A172 (cell line): ENCODE measurements around the gene C16orf92. TPM values are rescaled to one million over a fixed set of nuclear protein-coding genes. Genes with fewer than 3 reads are reported as not detected.
"Not testable (repeated sequence)": the region's sequence is repeated elsewhere in the genome, so short reads cannot be mapped to it uniquely, and the experiment has no call there.

Experiments used
- DNase-seq: peaks from one replicate; pipeline ENCODE4 v3.0.0-alpha.2; 2015; ENCODE audit warnings: low spot score
- total RNA-seq: library from RNA; depleted of rRNA; stranded (reverse); fragments of >200 nt; shearing (Covaris generic); gene quantifications from 2 replicates; pipeline ENCODE4 v1.2.3, GENCODE V29; 2014

The C16orf92 gene
- total RNA-seq, 1 experiment from 2014 or later = not detected

DNA sequence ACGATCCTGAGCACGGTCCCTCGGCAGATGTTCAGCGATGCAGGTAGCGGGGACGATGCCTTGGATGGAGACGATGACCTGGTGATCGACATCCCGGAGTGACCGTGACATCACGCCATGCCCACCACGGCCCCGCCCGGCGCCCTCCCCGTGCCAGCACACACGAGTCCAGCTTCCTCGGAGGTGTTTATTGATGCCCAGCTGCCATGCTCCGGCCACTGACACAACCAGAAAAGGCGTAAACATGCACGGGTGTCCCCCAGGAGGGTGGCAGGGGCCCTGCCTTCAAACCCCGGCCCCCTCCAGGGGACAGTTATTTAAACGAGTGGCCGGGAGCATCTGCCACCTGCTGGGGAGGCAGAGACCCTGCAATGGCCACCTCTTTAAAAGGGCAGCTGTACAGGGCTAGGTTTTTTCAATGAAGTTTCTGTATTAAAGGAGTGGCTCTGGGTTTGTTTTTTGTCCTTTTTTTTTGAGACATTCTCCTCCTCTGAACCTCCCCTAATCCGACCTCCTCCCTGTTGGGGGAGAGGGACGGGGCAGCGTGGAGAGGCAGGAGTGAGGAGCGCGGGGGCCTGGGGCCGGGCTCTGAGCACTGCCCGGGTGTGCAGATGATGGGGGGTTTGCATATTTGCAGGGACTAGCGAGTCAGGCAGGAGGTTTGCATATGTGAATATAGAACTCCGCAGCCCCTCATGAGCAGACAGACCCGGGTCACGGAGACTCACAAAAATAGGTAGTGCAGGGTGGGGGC lies 17.5 kb upstream of the C16orf92 start:
- DNase-seq = peak; percentile 42

DNA sequence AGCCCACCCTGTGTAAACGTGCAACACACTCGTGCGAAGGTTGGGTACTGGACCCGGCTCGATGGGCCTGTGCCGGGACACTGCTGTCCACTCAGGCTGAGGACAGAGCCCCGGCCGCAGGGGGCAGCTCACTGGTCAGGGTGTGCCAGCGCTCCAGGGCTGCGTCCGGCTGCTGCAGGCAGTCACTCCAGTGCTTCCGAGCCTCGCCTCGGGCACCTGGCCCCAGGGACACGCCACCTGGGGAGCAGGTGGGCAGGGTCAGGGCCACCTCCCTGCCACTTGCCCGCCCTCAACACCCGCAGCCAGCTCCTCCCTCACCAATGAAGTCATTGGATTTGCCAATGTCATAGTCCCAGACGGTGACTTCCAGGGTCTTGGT lies 16.9 kb upstream of the C16orf92 start:
- DNase-seq = no peak

DNA sequence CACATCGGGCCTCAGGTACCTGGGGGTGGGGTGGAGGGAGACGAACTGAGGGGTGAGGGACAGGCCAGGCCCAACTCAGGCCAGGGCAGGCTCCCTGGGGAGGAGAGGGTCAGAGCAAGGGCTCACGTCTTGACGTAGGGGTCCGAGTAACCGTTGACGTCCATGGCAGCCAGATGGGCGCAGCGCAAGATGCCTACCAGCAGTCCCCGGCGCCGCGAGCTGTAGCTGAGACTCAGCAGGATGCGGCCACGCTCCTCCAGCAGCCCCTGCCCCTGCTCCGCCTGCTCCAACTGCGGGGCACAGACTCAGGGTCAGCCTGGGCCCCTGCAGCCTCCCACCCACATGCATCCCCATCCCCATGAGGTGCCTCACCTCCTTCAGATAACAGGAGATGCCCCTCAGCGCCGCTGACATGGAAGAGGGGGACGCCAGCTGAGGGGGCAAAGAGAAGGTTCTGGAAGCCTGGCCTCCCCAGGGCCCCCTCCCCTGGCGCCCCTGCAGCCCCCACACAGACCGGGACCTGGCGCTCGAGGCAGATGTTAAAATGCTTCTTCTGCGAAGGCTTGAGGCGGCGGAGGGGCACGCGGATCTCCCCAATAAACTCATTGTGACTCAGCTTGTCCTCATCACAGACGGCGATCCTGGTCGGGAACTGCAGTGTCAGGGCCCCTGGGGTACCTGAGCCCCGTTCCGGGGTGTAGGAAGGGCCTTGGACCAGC lies 16.2 kb upstream of the C16orf92 start:
- no peak for DNase-seq

DNA sequence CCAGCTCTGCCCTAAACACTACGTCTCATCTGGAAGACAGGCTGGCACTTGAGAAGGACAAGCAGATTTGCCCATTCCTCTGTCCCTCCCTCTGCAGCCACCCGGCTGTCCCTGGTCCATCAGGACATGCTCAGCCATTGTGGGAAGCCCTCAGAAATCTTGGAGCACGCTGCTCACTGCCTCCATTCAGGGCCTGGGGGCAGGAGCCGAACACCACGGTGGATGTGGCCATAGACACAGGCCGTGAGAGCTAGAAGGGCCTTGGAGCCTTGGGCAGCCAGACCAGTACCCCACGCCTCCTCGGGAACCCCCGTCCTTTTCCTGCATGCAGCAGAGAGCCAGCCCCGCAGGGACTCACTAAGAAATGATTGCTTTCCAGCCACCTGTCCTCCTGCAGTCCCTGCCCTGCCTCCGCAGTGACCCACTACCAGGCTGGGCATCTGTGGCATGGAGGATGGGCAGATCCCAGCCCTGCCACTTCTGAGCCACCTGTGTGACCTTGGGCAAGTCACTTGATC lies 15.6 kb upstream of the C16orf92 start:
- DNase-seq = no peak

DNA sequence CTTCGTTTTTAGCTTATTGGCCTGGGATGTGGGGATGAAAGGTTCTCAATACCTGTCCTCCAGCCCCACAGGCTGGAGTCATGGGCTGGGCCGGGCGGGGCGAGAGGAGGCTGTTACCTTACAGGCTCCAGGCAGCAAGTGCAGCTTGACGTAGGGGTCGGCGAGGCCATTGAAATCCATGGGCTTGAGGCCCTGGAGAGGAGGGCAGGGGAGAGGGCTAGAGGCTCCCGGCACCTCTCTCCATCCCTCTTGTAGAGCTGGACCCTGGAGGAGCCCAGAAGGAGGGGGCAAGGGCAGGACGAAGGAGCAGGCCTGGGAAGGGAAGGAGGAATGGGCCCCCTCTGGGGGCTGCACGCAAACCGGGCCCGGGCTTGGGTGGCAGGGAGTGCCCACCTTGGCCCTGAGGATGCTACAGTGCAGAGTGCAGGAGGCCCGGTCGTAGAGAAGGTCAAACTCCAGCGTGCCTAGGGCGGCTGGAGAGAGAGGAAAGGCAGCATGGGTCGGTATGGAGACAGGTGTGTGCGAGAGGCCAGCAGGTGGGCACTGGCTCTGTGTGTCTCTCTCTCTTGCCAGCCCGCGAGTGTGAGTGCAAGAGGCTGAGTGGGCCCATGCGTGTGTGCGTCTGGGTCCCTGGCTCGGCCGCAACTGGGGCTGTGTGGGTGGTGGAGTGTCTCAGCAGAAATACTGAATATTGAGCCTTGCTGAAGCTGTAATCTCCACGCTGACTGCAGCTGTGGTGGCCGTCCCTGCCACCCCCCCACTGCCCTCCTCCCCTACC lies 13.7 kb upstream of the C16orf92 start:
- no peak for DNase-seq

DNA sequence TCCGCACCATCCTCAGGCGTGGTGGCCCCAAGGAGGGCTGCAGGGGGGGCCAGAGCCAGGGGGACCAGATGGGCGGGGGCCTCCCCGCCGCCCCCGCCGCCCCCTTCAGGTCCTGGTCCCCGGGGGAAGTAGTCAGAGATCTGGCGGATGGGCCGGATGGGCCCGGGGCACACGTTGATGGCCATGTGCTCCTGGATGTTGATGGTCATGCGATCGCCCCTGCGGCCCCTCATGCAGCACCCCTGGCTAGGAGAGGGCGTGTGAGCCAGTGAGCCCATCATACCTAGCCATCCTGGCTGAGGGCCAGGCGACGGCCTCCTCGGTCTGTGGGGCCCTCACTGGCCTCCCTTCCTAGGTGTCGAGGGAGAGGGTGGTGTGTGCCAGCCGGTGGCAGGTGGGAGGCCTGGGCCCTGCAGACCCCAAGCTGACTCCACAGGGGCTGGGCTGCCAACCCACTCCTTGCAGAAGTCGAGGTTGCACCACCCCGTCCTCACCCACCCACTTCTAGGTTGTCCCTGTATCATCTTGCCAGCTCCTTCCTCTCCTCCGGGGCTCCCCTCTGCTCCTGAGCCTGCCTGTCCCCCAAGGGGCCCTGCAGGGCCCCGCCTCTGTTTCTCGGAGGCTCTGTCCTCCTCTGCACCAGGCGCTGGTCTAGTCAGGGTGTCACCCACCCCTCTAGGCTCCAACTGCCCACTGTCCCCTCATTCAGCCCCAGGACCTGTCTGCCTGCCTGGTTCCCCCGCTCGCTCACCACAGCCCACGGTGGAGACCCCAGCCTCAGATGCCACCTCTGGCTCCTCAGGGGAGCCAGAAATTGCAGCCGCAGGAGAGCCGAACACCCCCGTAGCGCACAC lies 12.8 kb upstream of the C16orf92 start:
- DNase-seq = no peak

DNA sequence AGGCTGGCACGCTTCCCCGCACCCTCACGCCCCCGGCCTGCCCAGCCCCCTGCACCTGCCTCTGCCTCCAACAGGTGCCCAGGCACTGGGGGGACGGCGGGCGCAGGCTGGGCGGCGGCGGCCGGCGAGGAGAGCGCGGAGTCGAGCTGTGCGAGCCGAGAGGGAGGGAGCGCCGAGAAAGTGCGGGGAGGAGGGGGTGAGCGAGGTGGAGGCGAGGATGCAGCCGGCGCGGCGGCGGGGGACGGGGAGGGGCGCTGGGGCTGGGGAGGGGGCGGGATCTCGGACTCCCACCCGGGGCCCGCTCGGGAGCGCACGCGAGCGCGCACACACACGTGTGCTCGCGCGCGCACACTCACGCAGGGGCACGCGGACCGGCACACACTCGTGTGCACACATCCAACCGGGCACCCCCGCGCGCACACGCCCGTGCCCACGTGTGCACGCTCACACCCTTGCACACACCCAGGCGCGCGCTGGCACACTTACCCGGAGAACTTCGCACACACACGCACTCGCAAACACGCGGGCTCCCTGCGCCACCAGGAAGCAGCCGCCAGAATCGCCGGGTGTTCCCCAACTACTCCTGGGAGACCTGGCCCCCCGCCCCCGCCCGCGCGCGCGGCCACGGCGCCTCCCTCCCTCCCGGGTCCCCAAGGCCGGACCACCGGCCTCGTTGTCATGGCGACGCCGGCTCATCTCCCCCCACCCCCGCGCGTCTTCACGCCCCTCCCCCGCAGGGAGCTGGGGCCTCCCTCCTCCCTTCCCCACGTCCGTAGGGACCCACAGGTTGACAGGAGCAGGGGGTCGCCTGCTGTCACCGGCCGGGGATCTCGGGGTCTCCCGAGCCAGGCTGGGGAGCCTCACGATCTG lies 11.9 kb upstream of the C16orf92 start, which contains the start of gene DOC2A:
Gene DOC2A, minus strand, starts transcription at position 184 of the 870 bp plus-strand sequence. CDS start 805 bp downstream, outside the sequence.
- no peak for DNase-seq

DNA sequence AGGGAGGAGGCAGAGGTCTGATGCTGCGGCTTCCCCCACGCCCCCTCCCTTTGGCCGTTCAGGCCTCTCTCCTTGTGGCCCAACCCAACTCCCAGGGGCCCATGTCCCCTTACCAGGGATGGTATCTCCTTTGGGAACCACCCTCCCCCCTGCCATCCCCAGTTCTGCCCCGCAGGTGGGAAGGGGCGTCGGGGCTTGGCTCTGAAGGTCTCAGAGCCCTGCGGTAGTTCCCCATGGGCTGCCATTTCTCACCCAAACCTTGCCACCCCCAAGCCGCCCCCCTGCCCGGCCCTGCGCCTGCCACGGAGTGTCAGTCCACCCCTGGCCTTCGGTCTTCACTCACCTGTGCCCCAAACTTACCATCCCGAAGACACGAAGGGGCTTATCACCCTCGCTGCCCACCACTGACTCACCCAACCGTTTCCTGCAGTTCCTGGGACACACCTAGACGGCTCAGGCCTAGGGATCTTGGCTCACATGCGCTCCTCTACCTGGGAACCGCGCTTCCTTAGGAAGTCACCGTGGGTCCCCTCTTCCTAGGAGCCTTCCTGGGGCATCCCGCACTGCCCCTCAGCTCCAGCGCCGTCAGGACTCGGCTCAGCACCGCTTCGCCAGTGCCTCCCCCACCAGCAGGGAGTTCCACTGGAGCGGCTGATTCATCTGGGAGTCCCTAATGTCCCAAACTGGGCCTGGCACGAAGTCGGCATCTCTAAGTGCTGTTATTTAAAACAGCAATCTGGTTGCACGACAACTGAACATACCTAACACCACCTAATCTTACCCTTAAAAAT lies 11.1 kb upstream of the C16orf92 start:
- no peak for DNase-seq

DNA sequence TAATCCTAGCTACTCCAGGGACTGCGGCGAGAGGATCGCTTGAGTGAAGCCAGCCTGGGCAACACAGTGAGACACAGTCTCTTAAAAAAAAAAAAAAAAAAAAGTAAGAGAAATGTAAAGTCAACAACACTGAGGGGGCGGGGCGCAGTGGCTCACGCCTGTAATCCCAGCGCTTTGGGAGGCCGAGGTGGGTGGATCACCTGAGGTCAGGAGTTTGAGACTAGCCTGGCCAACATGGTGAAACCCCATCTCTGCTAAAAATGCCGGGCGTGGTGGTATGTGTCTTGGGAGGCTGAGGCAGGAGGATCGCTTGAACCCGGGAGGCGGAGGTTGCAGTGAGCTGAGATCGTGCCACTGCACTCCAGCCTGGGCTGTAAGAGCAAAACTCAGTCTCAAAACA lies 10.4 kb upstream of the C16orf92 start:
- not testable (repeated sequence) for DNase-seq

DNA sequence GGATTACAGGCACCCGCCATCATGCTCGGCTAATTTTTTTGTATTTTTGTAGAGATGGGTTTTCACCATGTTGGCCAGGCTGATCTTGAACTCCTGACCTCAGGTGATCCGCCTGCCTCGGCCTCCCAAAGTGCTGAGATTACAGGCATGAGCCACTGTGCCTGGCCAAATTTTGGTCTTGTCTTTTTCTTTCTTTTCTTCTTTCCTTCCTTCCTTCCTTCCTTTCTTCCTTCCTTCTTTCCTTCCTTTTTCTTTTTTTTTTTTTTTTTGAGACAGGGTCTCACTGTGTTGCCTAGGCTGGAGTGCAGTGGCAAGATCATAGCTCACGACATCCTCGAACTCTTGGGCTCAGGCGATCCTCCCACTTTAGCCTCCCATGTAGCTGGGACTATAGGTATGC lies 7.5 kb upstream of the C16orf92 start:
- not testable (repeated sequence) for DNase-seq

DNA sequence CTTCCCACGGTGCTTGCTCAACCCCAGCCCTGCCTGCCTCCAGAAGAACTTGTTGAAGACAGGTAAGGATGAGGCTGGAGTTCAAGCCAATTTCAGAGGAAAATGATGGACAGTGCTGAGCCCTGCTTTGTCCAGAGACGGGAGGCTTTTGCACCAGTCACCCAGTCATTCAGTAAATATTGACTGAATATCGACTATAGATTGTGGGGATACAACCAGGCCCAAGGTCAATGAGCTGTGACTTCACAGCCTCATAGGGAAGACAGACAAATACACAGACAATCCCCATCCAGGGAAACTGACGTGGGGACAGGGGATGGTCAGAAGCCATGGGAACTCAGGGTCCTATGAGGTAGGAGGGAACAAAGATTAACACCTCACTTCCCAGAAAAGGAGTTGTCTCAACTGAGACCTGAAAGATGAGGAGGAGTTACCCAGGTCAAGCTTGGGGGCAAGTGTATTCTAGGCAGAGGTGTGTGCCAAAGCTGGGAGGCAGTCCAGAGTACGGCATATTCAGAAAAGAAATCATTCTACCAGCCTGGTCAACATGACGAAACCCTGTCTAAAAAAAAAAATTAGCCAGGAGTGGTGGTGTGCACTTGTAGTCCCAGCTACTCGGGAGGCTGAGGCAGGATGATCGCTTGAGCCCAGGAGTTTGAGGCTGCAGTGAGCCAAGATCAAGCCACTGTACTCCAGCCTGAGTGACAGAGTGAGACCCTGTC lies 6.3 kb upstream of the C16orf92 start:
- no peak for DNase-seq

DNA sequence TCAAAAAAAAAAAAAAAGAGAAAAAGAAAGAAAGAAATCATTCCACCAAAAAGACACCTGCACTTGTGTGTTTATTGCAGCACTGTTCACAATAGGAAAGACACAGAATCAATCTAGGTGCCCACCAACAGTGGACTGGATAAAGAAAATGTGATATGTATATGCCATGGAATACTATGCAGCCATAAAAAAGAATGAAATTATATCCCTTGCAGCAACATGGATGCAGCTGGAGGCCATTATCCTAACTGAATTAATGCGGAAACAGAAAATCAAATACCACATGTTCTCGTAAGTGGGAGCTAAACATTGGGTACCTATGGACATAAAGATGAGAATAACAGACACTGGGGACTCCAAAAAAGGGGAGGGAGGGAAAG lies 5.7 kb upstream of the C16orf92 start:
- no peak for DNase-seq

DNA sequence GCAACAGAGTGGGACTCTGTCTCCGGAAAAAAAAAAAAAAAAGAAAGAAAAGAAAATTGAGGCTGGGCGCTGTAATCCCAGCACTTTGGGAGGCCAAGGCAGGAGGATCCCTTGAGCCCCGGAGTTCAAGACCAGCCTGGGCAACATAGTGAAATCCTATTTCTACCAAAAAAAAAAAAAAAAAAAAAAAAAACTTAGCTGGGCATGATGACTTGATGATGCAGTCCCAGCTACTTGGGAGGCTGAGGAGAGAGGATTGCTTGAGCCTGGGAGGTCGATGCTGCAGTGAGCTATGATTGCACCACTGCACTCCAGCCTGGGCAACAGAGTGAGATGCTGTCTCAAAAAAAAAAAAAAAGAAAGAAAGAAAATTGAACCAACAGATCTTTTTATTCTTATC lies 5.1 kb upstream of the C16orf92 start:
- not testable (repeated sequence) for DNase-seq

DNA sequence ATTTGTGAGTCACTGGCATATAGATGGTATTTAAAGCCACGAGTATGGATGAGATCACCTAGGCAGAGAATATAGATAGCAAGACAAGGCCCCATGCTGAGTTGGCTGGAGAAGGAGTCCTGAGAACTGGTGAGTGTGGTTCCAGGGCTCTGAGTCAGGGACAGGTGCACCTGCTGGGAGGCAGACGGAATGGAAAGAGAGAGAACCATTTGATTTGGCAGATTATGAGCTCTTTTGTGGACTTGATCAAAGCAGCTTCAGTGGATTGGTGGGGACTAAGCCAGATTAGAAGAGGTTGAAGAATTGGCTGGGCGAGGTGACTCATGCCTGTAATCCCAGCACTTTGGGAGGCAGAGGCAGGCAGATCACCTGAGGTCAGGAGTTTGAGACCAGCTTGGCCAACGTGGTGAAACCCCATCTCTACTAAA lies 4.3 kb upstream of the C16orf92 start:
- peak; percentile 64 for DNase-seq

DNA sequence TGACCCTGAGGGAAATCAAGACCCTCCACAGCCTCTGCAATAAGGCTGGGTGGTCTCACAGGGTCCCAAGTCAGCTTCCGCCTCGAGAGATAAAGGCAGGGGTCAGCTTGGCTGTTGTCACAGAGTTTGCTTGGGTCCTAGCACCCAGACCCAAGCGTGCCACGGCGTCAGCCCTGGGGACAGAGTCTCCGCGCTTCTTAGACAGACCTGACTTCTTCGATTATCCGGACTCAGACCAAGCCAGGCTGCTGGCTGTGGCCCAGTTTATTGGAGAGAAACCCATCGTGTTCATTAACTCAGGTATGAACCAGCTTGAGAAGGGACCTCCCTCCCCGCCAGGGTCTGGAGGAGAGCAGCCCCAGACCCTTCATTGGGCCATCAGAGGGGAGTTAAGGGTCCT lies 588 bp downstream of the C16orf92 start:
- no peak for DNase-seq

DNA sequence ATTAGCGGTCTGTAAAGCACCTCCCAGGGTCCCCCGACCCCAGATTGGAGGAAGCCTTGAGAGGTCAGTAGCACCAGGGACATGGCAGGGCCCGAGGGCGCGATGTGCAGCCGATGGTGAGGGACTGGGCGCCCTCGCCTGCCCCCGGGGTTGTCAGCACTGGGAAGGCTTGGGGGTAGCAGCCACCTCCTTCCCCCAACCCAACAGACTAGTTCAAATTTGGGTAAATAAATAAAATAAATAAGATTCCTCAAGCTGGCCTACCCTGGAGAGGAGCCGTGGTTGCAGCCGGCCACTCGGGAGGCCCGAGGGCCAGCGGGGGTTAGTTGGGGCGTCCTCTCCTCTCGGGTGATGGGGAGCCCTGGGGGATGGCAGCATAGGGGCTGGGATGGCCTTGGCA lies 1.5 kb downstream of the C16orf92 start:
- no peak for DNase-seq

DNA sequence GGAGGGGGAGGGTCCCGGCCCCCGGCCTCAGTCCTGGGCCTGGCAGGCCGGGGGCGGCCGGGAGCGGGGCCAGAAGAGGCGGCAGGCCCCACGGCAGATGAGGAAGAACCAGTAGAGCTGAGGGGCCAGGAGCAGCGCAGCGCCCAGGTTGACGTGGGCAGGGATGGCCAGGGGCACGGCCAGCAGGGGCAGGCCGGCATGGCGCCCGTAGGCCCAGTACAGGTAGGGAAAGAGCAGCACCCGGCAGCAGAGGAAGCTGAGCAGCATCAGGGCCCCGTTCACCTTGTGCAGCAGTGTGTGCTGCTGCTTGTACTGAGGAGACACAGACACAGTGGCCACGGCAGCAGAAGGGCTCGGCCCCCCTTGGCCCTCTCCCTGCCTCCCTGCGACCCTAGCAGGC lies 2.2 kb downstream of the C16orf92 start:
- no peak for DNase-seq

DNA sequence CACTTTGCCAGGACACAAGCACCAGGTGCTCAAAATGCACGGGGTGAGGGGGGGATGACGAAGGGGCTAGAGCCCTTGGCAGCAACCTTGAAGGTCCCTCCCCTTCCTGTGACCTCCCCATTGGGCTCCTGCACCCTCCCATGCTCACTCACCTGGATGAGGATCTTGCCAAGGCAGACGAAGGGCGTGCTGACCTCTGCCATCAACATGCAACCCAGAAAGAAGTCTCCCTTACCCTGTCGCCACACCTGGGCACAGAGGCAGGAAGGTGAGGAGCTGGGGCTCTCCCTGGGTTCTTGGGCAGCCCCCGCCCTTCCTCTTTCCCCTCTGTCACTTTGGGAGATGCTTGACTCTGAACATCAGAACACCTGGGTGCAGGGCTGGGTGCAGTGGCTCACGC lies 2.6 kb downstream of the C16orf92 start:
- no peak for DNase-seq

DNA sequence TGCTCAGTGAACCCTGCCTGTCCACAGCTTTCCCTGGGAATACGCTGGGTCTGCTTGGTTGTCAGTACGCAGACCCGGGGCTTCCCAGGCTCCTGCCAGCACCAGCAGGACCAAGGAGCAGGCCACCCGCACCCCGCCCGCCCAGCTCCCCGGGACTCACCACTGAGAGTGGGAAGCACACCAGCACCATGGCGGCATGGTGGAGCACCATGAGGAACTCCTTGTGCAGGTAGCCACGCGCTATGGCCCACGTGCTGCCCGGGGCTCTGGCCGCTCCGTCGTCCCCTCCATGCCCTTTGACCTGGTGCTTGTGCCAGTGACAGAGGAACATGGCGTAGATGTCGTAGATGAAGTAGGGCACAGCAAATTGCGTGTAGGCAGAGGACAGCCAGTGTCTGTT lies 3.5 kb downstream of the C16orf92 start:
- DNase-seq = no peak
